Activated naive CD8-positive, alpha-beta T cell (primary cell): ENCODE data around the gene DLG2.
"Not testable (repeated sequence)": the region's sequence is repeated elsewhere in the genome, so short reads cannot be mapped to it uniquely, and the experiment has no call there.

ENCODE experiments used
- H3K27ac Mint-ChIP-seq: one replicate; pipeline ENCODE4 v1.8.0; 2021; ENCODE audit warnings: mixed read lengths
- H3K27me3 Mint-ChIP-seq: one replicate; pipeline ENCODE4 v1.8.0; 2021; ENCODE audit warnings: mixed read lengths
- H3K36me3 Mint-ChIP-seq: one replicate; pipeline ENCODE4 v1.8.0; 2021; ENCODE audit warnings: mixed read lengths
- H3K4me1 Mint-ChIP-seq: one replicate; pipeline ENCODE4 v1.8.0; 2021; ENCODE audit warnings: low read depth, mixed read lengths
- H3K4me3 Mint-ChIP-seq: one replicate; pipeline ENCODE4 v1.8.0; 2021; ENCODE audit warnings: mild to moderate bottlenecking, mixed read lengths
- H3K9me3 Mint-ChIP-seq: one replicate; pipeline ENCODE4 v1.8.0; 2021; ENCODE audit warnings: low read depth, mixed read lengths

Gene DLG2

GRCh38 chr11:83436855-83437254 lies 2190.3 kb downstream of the DLG2 start:
- Mint-ChIP-seq H3K9me3 (no peaks in the 10 kb centered on the region), H3K4me3 (no peak overlapping the region), H3K27ac (no peak overlapping the region), H3K27me3 (peaks cover 2% of the 10 kb centered on the region), H3K4me1 (no peaks in the 10 kb centered on the region), H3K36me3 (no peaks in the 10 kb centered on the region)

- H3K9me3 Mint-ChIP-seq, H3K4me1 Mint-ChIP-seq, H3K36me3 Mint-ChIP-seq, H3K27me3 Mint-ChIP-seq, H3K4me3 Mint-ChIP-seq, H3K27ac Mint-ChIP-seq: not testable (repeated sequence)
These were observed 2192.3 kb downstream of the DLG2 start for GRCh38 chr11:83434812-83435211.

DNA sequence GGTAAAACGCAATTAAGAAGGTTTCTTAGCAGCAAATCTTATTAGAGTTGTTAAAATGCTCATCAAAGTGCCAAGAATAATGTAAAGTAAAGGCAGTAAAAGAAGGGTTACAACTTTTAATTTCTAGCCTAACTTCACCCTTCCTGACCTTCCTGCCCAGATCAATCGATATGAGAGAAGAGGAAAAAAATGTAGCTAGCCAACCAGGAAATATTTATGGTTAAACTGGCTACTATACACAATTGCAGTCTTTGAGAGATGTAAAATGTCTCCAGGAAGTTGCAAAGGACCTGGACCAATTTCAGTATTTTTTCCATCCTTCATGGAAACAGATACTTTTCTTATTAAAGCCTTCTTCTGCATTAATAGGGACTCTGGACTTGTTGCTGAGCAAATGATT lies 2199.2 kb downstream of the DLG2 start:
- Mint-ChIP-seq H3K27me3 (no peaks in the 10 kb centered on the region), H3K27ac (no peak overlapping the region), H3K4me1 (no peaks in the 10 kb centered on the region), H3K9me3 (no peaks in the 10 kb centered on the region), H3K36me3 (peaks cover 3% of the 10 kb centered on the region), H3K4me3 (no peak overlapping the region)

GRCh38 chr11:83427501-83427900 lies 2199.6 kb downstream of the DLG2 start:
- Mint-ChIP-seq H3K4me3 (no peak overlapping the region), H3K27me3 (no peaks in the 10 kb centered on the region), H3K9me3 (peaks cover 3% of the 10 kb centered on the region), H3K36me3 (peaks cover 6% of the 10 kb centered on the region), H3K27ac (no peak overlapping the region), H3K4me1 (no peaks in the 10 kb centered on the region)

DNA sequence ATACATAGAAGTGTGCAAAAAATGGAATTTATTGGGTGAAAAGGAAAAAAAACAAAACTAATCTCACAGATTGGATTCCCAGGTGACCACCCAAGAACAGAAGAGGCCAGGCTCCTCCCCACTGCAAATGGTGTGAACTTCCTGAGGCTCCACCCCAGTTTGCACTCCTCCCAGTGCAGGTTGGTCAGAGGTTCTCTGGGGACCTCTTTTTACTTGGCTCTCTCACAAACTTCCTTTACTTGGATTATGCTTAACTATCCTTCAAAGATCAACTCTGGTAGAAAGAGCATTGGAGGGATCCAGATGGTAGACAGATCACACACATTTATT lies 2202.0 kb downstream of the DLG2 start:
- Mint-ChIP-seq H3K4me3 (no peak overlapping the region), H3K4me1 (no peaks in the 10 kb centered on the region), H3K27ac (no peak overlapping the region), H3K27me3 (no peaks in the 10 kb centered on the region), H3K36me3 (peaks cover 22% of the 10 kb centered on the region), H3K9me3 (peaks cover 9% of the 10 kb centered on the region)

- H3K4me1 Mint-ChIP-seq = no peaks in the 10 kb centered on the region
- peaks cover 22% of the 10 kb centered on the region for H3K36me3 Mint-ChIP-seq
- H3K9me3 Mint-ChIP-seq = peaks cover 9% of the 10 kb centered on the region
- no peak overlapping the region for H3K27ac Mint-ChIP-seq
- H3K4me3 Mint-ChIP-seq = no peak overlapping the region
- no peaks in the 10 kb centered on the region for H3K27me3 Mint-ChIP-seq
These were observed 2202.6 kb downstream of the DLG2 start for GRCh38 chr11:83424376-83425136.

GRCh38 chr11:83422641-83423040 lies 2204.5 kb downstream of the DLG2 start:
- not testable (repeated sequence) for H3K9me3 Mint-ChIP-seq, H3K4me1 Mint-ChIP-seq, H3K4me3 Mint-ChIP-seq, H3K27ac Mint-ChIP-seq, H3K27me3 Mint-ChIP-seq
- peaks cover 22% of the 10 kb centered on the region for H3K36me3 Mint-ChIP-seq

DNA sequence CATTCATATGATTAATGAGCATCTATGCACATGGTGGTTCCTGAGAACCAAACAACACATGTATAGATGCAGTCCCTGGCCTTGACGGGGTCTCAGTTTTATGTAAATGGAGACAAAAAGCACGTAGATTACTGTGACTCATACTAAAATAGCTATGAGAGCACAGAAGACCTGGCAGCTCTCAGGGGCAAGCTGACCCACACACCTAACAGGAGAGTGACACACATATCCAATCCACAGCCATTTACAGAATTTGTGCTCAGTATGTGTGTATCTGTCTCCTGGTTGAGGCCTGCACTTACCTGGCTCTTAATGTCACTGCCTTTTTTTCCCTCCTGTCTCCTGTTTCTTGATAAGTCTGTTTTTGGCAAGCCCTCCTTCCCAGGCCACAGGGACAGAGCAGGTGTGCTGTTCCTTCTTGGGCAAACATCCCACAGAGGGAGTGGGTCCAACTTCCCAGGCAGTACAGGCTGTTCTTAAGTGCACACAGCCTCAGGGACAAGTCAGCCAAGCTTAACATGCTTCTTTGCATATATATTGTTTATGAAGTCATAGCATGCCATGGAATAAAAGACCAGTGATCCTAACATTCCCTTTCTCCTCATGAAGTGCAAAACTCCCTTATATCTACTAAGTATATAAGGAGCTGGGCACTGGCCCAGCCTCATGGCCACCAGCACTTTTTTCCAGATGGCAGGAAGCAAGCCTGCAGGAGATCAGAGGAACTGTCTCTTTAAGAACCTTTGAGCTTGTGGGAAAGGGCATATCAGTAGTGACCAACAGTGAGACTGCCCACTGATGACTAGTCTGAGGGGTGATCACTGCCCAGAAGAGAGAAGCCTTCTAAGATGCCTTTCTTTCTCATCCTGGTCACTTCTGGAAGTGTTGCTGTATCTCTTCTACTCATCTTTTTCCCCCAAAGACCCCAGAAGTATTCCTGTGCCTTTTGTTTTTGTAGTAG lies 2216.3 kb downstream of the DLG2 start:
- H3K36me3 Mint-ChIP-seq = peaks cover 3% of the 10 kb centered on the region
- H3K4me1 Mint-ChIP-seq = no peaks in the 10 kb centered on the region
- H3K4me3 Mint-ChIP-seq = no peak overlapping the region
- H3K9me3 Mint-ChIP-seq = peaks cover 4% of the 10 kb centered on the region
- no peak overlapping the region for H3K27ac Mint-ChIP-seq
- no peaks in the 10 kb centered on the region for H3K27me3 Mint-ChIP-seq

DNA sequence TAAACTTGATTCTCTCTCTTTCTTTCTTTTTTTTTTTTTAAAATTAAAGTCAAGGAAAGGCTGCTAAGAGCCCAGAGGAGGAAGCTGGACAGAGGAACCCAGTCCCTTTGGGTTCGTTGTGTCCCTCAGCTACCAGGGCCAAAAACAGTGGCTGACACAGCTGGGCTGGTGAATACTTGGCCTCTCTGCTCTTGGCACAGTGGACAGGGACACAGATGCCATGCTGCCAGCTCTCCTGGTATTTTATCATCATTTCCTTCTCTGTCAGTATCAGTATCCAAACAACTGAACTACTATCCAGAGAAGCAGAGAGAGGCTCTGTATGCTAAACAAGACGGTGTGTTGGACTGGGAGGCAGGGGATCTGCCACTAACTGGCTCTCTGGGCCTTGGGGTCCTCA lies 2217.3 kb downstream of the DLG2 start:
- Mint-ChIP-seq H3K27ac (no peak overlapping the region), H3K36me3 (peaks cover 2% of the 10 kb centered on the region), H3K27me3 (no peaks in the 10 kb centered on the region), H3K9me3 (no peaks in the 10 kb centered on the region), H3K4me3 (no peak overlapping the region), H3K4me1 (no peaks in the 10 kb centered on the region)

- peaks cover 2% of the 10 kb centered on the region for H3K36me3 Mint-ChIP-seq
- no peak overlapping the region for H3K27ac Mint-ChIP-seq
- H3K4me3 Mint-ChIP-seq = no peak overlapping the region
- H3K9me3 Mint-ChIP-seq = no peaks in the 10 kb centered on the region
- no peaks in the 10 kb centered on the region for H3K27me3 Mint-ChIP-seq
- no peaks in the 10 kb centered on the region for H3K4me1 Mint-ChIP-seq
These were observed 2217.7 kb downstream of the DLG2 start for GRCh38 chr11:83409476-83409875.

GRCh38 chr11:83408946-83409345 lies 2218.2 kb downstream of the DLG2 start:
- Mint-ChIP-seq H3K9me3 (no peaks in the 10 kb centered on the region), H3K27ac (no peak overlapping the region), H3K36me3 (peaks cover 2% of the 10 kb centered on the region), H3K4me3 (no peak overlapping the region), H3K27me3 (no peaks in the 10 kb centered on the region), H3K4me1 (no peaks in the 10 kb centered on the region)
